Hepatocyte (in vitro differentiated cells): ENCODE results near the gene CXCR1. TPM values are rescaled to one million over a fixed set of nuclear protein-coding genes. Genes with fewer than 3 reads are reported as not detected.

Experiments used
- DNase-seq: peaks from one replicate; pipeline ENCODE4 v3.0.0-alpha.2; 2016; ENCODE audit warnings: low spot score
- H2AFZ ChIP-seq: fragments of 200-600 bp; sonication (generic); 2 replicates; pipeline ENCODE4 v1.6.0; 2016; ENCODE audit warnings: antibody characterized with exemption, mild to moderate bottlenecking
- H3K27ac ChIP-seq: fragments of 200-600 bp; sonication (generic); 2 replicates; pipeline ENCODE4 v1.5.1; 2016; ENCODE audit warnings: mild to moderate bottlenecking
- H3K27me3 ChIP-seq: fragments of 200-600 bp; sonication (generic); 2 replicates; pipeline ENCODE4 v1.6.1; 2016
- H3K36me3 ChIP-seq: fragments of 200-600 bp; sonication (generic); replicated peaks from 2 replicates; pipeline ENCODE4 v1.5.1; 2016; ENCODE audit warnings: low read depth; ENCODE audit not compliant: insufficient read depth
- H3K4me1 ChIP-seq: fragments of 200-600 bp; sonication (generic); 2 replicates; pipeline ENCODE4 v1.5.1; 2016; ENCODE audit warnings: mild to moderate bottlenecking, moderate library complexity; ENCODE audit not compliant: insufficient read depth
- H3K4me2 ChIP-seq: fragments of 200-600 bp; sonication (generic); 2 replicates; pipeline ENCODE4 v1.6.0; 2016
- H3K4me3 ChIP-seq: fragments of 200-600 bp; sonication (generic); 2 replicates; pipeline ENCODE4 v1.5.1; 2016; ENCODE audit warnings: mild to moderate bottlenecking
- H3K79me2 ChIP-seq: fragments of 200-600 bp; sonication (generic); 2 replicates; pipeline ENCODE4 v1.6.0; 2017; ENCODE audit warnings: mild to moderate bottlenecking
- H3K9me2 ChIP-seq: fragments of 200-600 bp; sonication (generic); replicated peaks from 2 replicates; pipeline ENCODE4 v1.6.0; 2017; ENCODE audit warnings: mild to moderate bottlenecking; ENCODE audit not compliant: insufficient read depth
- H3K9me3 ChIP-seq: fragments of 200-600 bp; sonication (generic); 2 replicates; pipeline ENCODE4 v1.5.1; 2016; ENCODE audit warnings: low read depth, mild to moderate bottlenecking
- H4K20me1 ChIP-seq: fragments of 200-600 bp; sonication (generic); 2 replicates; pipeline ENCODE4 v1.6.0; 2016; ENCODE audit warnings: mild to moderate bottlenecking; ENCODE audit not compliant: insufficient read depth, poor library complexity, severe bottlenecking
- CTCF ChIP-seq: fragments of 200-600 bp; sonication (generic); IDR thresholded peaks from 2 replicates; pipeline ENCODE4 v1.5.1; 2016; ENCODE audit warnings: antibody characterized with exemption, mild to moderate bottlenecking; ENCODE audit not compliant: poor library complexity
- EZH2 ChIP-seq: fragments of 200-600 bp; sonication (generic); IDR thresholded peaks from 2 replicates; pipeline ENCODE4 v1.6.1; 2016; ENCODE audit warnings: antibody characterized with exemption, mild to moderate bottlenecking, borderline replicate concordance
- EZH2phosphoT487 ChIP-seq: fragments of 200-600 bp; sonication (generic); IDR thresholded peaks from one replicate; pipeline ENCODE4 v1.6.1; 2018; ENCODE audit warnings: antibody characterized with exemption, mild to moderate bottlenecking, low read depth, moderate library complexity; ENCODE audit not compliant: unreplicated experiment, severe bottlenecking
- WGBS: methylation state at CpG from one replicate; pipeline ENCODE4 v1.1.6; 2016; ENCODE audit warnings: low lambda C conversion rate; ENCODE audit errors: missing lambda C conversion rate; 5-methylcytosine and 5-hydroxymethylcytosine counted together
- polyA plus RNA-seq: library from polyadenylated mRNA; unstranded; fragments of >200 nt; fragmentation: Nextera tagmentation; extraction: Ambion mirVana; gene quantifications from 2 replicates; pipeline ENCODE4 v1.2.1, GENCODE V29; 2016
- total RNA-seq: library from RNA; depleted of rRNA; stranded (reverse); fragments of >200 nt; gene quantifications from 2 replicates; pipeline ENCODE4 v1.2.3, GENCODE V29; 2014

Gene CXCR1
- total and polyA plus RNA-seq, 2 experiments from 2014 or later, result not detected

- no peaks in the 10 kb centered on the region for H3K79me2 ChIP-seq
- peak overlapping the region; percentile 20 for H2AFZ ChIP-seq
- H3K4me1 ChIP-seq, result peaks cover 12% of the 10 kb centered on the region
- no peaks in the 10 kb centered on the region for H3K9me3 ChIP-seq
- no peak overlapping the region for H3K4me2 ChIP-seq
- DNase-seq, result peak; percentile 74
- no peak overlapping the region for H3K27ac ChIP-seq
- no peaks in the 10 kb centered on the region for H3K27me3 ChIP-seq
- H3K9me2 ChIP-seq, result no peaks in the 10 kb centered on the region
- 56% methylated on average over 9 of the region's 9 CpGs for WGBS
- H3K4me3 ChIP-seq, result no peak overlapping the region
- TF ChIP-seq EZH2phosphoT487 (no peak), CTCF (peak; percentile 62)
- no peaks in the 10 kb centered on the region for H4K20me1 ChIP-seq
- H3K36me3 ChIP-seq, result no peaks in the 10 kb centered on the region
Observed at GRCh38 chr2:218168635-218169462, 2.1 kb upstream of the CXCR1 start.

DNA sequence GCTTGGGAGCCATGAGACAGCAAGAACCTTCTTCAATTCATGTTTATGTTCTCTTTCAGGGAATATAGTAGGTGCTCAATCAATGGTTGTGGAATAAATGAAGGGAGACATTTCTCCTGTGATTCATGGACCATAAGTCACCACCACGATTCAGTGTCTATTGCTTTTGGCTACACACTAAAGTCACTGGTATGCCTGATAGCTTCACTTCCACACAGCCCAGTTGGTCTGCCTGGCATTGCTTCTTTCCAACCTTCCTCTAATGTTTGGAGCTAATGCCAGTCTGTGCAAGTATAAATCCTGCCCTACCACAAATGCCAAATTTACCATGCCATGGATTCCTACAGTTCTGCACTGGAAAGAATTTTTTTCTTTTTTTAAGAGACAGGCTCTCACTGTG, 1.3 kb upstream of the CXCR1 start:
- H3K36me3 ChIP-seq, result no peaks in the 10 kb centered on the region
- H4K20me1 ChIP-seq, result no peaks in the 10 kb centered on the region
- TF ChIP-seq EZH2phosphoT487 (no peak), CTCF (no peak), EZH2 (no peak)
- peaks cover 12% of the 10 kb centered on the region for H3K4me1 ChIP-seq
- 64% methylated on average over 1 of the region's 1 CpG for WGBS
- no peak for DNase-seq
- no peaks in the 10 kb centered on the region for H3K9me2 ChIP-seq
- H3K4me3 ChIP-seq, result no peak overlapping the region
- no peak overlapping the region for H3K27ac ChIP-seq
- H3K79me2 ChIP-seq, result no peaks in the 10 kb centered on the region
- no peaks in the 10 kb centered on the region for H3K27me3 ChIP-seq
- no peaks in the 10 kb centered on the region for H3K9me3 ChIP-seq
- no peak overlapping the region for H3K4me2 ChIP-seq
- H2AFZ ChIP-seq, result no peak overlapping the region

DNA sequence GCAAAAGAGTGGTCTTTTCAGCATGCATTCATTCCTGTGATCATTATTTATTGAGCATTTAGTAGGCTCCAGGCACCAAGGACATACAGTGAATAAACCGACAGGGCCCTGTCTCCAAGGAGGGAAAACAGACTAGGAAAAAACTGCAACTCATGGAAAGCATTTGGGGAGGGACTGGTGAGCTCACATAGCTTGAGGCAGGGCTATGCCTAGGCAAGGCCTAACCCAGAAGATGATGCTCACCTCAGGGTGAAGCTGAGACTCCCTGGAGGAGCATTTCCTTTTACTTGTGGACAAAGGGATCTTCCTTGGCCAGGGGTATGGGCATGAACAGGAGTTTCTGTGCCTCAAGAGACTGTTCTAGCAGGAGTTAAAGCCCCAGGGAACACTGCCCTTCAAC, 3.9 kb downstream of the CXCR1 start:
- H3K36me3 ChIP-seq, result no peaks in the 10 kb centered on the region
- no peak for TF ChIP-seq EZH2
- TF ChIP-seq EZH2phosphoT487, result no peak
- TF ChIP-seq CTCF, result no peak
- H2AFZ ChIP-seq, result no peak overlapping the region
- no peak overlapping the region for H3K27ac ChIP-seq
- no peak overlapping the region for H3K4me2 ChIP-seq
- no peak for DNase-seq
- no peaks in the 10 kb centered on the region for H4K20me1 ChIP-seq
- H3K79me2 ChIP-seq, result no peaks in the 10 kb centered on the region
- no peaks in the 10 kb centered on the region for H3K9me2 ChIP-seq
- H3K27me3 ChIP-seq, result peaks cover 5% of the 10 kb centered on the region
- no peak overlapping the region for H3K4me3 ChIP-seq
- H3K4me1 ChIP-seq, result no peaks in the 10 kb centered on the region
- WGBS, result 81% methylated on average over 1 of the region's 1 CpG
- H3K9me3 ChIP-seq, result no peaks in the 10 kb centered on the region
